Lower lobe of right lung (tissue), 2 donors: ENCODE data around the gene RHO. TPM values are rescaled to one million over a fixed set of nuclear protein-coding genes. Genes with fewer than 3 reads are reported as not detected.
"Not testable (repeated sequence)": the region's sequence is repeated elsewhere in the genome, so short reads cannot be mapped to it uniquely, and the experiment has no call there.

ENCODE experiments used
- ATAC-seq, 2 donors: fragments of 200-7000 bp; cut with Tn5 transposase; one replicate each; pipeline ENCODE4 v1.9.1; 2020 to 2022; ENCODE audit warnings: mild to moderate bottlenecking in 2 of 2, moderate library complexity in 2 of 2
- DNase-seq: peaks from one replicate; pipeline ENCODE4 v3.0.0-alpha.2; 2020
- H3K27ac ChIP-seq: fragments of 200-600 bp; one replicate; pipeline ENCODE4 v1.8.0; 2022
- H3K27me3 ChIP-seq: fragments of 200-600 bp; one replicate; pipeline ENCODE4 v1.8.0; 2022; ENCODE audit warnings: low read depth
- H3K36me3 ChIP-seq: fragments of 200-600 bp; one replicate; pipeline ENCODE4 v1.8.0; 2022; ENCODE audit warnings: mild to moderate bottlenecking
- H3K4me1 ChIP-seq: fragments of 200-600 bp; one replicate; pipeline ENCODE4 v1.8.0; 2022
- H3K4me3 ChIP-seq: fragments of 200-600 bp; one replicate; pipeline ENCODE4 v1.8.0; 2022; ENCODE audit warnings: mild to moderate bottlenecking
- H3K9me3 ChIP-seq: fragments of 200-600 bp; one replicate; pipeline ENCODE4 v1.8.0; 2022
- intact Hi-C: fragments of 100-400 bp; cut with DNase I; formaldehyde crosslinking; loops from one replicate; pipeline ENCODE4 v1.11.0; 2022
- total RNA-seq: library from RNA; stranded (reverse); fragmentation: NEBNext Ultra II Directional; extraction: Animal tissue kit (Norgen Biotek cat#: 25700); gene quantifications from one replicate; pipeline ENCODE4 v1.2.1, GENCODE V29; 2021
- TF ChIP-seq, protein P1 (sequence below): fragments of 200-600 bp; IDR thresholded peaks from one replicate; pipeline ENCODE4 v1.8.0; 2022; ENCODE audit warnings: antibody characterized with exemption, mild to moderate bottlenecking
- donor health status: DM: no; HTN: yes; CAD: no; lungs with severe emphysema.

RHO gene
- total RNA-seq, 1 donor from 2014 or later, result not detected

DNA sequence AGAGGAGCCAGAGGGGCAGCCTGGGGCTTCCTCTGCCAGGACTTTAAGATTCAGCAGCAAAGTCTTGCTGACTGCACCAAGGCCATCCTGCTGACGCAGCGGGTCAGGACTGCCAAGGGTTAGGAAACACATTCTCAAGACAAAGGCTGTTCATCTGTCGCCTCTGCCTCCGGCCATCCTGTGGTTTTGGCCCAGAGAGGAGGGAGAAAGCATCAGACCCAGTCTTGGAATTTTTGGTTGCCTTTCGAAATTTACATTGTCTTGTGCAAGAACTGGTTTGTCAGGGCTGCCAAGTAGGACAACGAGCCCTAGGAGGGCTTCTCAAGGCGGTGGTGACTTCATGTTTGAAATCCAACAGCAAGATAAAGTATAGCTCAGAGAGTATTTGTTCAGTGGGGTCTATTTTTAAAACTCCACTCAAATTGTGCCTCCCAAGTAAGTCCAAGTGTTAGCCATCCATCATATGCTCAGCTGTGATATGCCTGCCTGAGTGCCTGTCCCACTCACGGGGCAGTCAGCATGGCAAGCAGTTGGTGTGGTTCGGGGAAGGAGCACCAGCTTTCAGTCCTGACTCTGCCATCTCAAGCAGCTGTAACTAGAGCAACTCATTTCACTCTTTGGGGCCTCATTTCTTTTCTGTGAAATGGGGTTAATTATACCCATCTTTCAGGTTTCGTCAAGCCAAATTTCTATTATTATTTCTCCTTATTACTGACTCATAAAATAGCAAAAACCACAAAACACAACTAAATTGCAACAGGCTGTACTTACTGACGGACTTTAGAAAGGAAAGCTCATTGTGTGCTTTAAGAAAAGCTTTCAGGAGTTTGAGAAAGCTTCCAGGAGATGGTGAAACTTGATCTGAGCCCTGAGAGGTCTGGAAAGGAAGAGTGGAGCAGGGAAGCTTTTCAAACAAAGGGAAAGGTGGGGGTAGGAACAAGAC, 42.4 kb upstream of the RHO start:
- TF ChIP-seq, protein P1, sequence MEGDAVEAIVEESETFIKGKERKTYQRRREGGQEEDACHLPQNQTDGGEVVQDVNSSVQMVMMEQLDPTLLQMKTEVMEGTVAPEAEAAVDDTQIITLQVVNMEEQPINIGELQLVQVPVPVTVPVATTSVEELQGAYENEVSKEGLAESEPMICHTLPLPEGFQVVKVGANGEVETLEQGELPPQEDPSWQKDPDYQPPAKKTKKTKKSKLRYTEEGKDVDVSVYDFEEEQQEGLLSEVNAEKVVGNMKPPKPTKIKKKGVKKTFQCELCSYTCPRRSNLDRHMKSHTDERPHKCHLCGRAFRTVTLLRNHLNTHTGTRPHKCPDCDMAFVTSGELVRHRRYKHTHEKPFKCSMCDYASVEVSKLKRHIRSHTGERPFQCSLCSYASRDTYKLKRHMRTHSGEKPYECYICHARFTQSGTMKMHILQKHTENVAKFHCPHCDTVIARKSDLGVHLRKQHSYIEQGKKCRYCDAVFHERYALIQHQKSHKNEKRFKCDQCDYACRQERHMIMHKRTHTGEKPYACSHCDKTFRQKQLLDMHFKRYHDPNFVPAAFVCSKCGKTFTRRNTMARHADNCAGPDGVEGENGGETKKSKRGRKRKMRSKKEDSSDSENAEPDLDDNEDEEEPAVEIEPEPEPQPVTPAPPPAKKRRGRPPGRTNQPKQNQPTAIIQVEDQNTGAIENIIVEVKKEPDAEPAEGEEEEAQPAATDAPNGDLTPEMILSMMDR, result no peak
- peaks cover 50% of the 10 kb centered on the region for H3K4me1 ChIP-seq
- peak; percentile 69 to 82 for ATAC-seq
- H3K36me3 ChIP-seq, result peaks cover 10% of the 10 kb centered on the region
- H3K9me3 ChIP-seq, result no peaks in the 10 kb centered on the region
- intact Hi-C loops, result no loop called here
- no peaks in the 10 kb centered on the region for H3K27me3 ChIP-seq
- peak overlapping the region; percentile 67 for H3K27ac ChIP-seq
- DNase-seq, result peak; percentile 87
- no peak overlapping the region for H3K4me3 ChIP-seq

DNA sequence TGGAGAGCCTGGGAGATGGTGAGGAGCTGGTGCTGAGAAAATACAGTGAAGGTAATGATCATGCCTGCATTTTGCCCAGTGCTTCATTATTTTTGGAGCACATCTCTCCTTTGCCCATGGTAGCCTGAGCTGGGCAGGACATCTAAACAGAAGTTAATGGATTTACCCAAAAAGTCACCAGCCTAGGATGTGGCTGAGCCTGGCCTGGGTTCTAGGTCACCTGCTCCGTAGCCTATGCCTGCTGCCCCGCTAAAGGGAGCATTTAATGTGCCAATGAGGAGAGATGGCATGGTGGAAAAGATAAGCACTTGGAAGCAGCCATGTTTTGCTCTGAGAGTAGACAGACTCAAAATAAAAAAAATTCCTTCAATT, 41.8 kb upstream of the RHO start:
- Histone ChIP-seq H3K4me1 (peaks cover 44% of the 10 kb centered on the region), H3K36me3 (peaks cover 11% of the 10 kb centered on the region), H3K4me3 (no peak overlapping the region), H3K27ac (peak overlapping the region; percentile 67), H3K9me3 (no peaks in the 10 kb centered on the region), H3K27me3 (no peaks in the 10 kb centered on the region)
- TF ChIP-seq, protein P1, result no peak
- intact Hi-C loops, result no loop called here
- DNase-seq (no peak), ATAC-seq (no peak)

DNA sequence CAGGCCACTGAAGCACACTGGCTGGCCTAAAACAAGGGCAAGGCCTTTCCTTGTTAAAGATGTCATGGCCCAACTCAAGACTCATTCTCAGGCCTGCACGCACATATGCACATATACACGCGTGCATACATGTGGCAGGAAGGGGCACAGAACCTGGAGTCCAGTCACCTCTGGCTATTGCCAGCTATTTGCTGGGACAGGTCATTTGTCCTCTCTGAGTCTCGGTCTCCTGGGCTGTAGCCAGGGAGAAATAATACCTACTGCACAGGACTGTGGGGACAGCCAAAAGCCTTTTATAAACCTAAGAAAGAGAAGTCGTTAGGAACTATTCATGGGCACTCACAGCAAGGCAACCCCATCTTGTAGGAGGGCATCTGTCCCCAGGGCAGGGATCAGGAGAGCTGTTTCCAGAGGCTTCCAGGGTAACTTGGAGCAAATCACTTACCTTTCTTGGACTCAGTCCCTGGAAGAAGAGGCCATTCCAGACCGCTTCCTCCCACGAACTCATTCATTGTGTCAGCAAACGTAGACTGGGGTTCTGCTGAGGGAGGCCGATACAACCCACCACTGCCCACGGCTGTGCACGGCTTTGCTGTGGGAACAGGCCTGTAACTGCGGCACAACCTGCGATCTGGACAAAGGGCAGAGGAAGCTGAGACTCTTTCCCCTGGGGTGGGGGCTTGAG, 41.1 kb upstream of the RHO start:
- Histone ChIP-seq H3K27ac (no peak overlapping the region), H3K9me3 (no peaks in the 10 kb centered on the region), H3K4me1 (peaks cover 37% of the 10 kb centered on the region), H3K27me3 (no peaks in the 10 kb centered on the region), H3K4me3 (no peak overlapping the region), H3K36me3 (peaks cover 18% of the 10 kb centered on the region)
- TF ChIP-seq, protein P1, result no peak
- DNase-seq (no peak), ATAC-seq (no peak)
- intact Hi-C loops, result no loop called here

DNA sequence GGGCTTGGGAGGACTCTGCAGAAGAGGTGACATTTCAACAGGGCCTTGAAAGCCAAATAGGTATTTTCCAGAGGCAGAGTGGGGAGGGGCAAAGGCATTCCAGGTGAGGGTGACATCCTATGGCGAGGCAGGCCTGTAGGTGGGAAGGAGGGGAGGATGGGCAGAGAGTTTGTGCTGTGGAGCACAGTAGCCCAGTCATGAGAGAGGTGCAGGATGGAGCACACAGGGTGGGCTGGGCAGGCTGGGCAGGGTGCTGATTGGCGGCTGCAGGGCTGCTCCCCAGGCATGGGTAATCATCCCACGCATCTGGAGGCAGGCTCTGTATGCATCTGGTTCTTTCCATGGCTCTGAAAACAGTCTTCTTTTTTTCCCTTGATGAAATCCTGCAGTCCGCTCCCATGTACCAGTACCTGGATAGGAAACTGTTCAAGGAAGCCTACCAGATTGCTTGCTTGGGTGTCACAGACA, 40.5 kb upstream of the RHO start:
- ATAC-seq, H3K27me3 ChIP-seq, intact Hi-C loops, DNase-seq, H3K27ac ChIP-seq, H3K4me3 ChIP-seq, H3K9me3 ChIP-seq: not testable (repeated sequence)
- H3K36me3 ChIP-seq, result peaks cover 24% of the 10 kb centered on the region
- peaks cover 32% of the 10 kb centered on the region for H3K4me1 ChIP-seq

DNA sequence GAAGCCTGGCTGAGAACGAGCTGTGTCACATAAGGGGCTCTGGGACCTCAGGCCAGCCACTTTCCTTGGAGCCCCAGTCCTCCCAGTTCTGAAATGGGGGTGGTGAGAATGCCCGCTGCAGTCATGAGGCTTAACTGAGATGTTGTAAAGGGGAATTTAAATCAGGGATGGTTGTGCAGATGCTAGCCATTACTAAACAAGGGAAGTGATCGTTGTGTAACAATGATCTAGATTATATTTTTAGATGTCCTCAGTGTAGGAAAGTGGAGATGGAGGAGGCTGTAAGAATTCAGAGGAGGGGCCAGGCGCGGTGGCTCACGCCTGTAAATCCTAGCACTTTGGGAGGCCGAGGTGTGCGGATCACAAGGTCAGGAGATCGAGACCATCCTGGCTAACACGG, 39.2 kb upstream of the RHO start:
- H3K27ac ChIP-seq, result not testable (repeated sequence)
- H3K36me3 ChIP-seq, result peaks cover 22% of the 10 kb centered on the region

DNA sequence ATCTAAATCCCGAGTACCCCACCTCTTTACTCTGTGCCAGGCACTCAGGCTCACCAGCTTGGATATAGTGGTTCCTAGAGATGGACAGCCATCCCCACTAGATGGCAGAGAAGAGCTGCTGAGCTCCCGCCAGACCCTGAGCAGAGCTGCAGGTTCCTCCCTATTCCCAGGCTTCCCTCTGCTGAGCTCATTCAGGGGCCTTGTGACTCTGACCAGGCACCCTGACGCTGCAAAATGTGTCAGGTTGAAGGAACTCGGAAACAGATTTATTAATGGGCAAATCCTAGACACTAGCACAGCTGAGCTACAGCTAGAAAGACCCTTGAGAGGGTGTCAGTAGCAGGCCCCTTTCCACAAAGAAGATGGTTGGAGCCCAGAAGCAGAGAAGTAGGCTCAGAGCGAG, 38.2 kb upstream of the RHO start:
- intact Hi-C loops, result no loop called here

More for the DNA sequence above, 39.2 kb upstream of the RHO start:
- H3K4me3 ChIP-seq, DNase-seq, H3K9me3 ChIP-seq, H3K27me3 ChIP-seq, intact Hi-C loops: not testable (repeated sequence)
- peak in 1 of 2 donors; percentile 24 for ATAC-seq
- H3K4me1 ChIP-seq, result peaks cover 42% of the 10 kb centered on the region

DNA sequence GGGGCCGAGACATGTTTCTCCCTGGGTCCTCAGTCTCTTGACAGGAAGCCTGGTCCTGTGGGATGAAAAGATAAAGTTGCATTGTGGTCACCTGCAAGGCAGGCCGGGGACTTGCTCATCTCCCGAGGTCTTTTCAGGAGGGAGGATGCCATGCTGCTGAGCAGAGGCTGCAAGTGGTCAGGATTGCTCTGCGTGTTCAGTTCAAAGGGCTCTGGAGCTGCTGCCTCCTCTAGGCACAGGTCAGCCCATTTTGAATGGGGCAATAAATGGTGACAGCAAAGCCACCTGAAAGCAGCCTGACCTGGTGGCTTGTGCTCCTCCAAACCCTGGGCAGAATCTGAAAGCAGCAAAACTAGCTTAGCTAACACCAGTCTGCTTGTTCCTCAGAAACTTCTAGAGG, 37.4 kb upstream of the RHO start:
- H3K4me3 ChIP-seq, H3K9me3 ChIP-seq, intact Hi-C loops, ATAC-seq, H3K27me3 ChIP-seq, DNase-seq: not testable (repeated sequence)
- Histone ChIP-seq H3K36me3 (peaks cover 24% of the 10 kb centered on the region), H3K27ac (peak overlapping the region; percentile 76), H3K4me1 (peaks cover 37% of the 10 kb centered on the region)

More for the DNA sequence above, 38.2 kb upstream of the RHO start:
- DNase-seq (peak; percentile 83), ATAC-seq (peak; percentile 90 to 91)
- TF ChIP-seq, protein P1, result peak; percentile 84
- no peaks in the 10 kb centered on the region for H3K27me3 ChIP-seq
- H3K9me3 ChIP-seq, result no peaks in the 10 kb centered on the region
- peak overlapping the region; percentile 76 for H3K27ac ChIP-seq
- H3K36me3 ChIP-seq, result peaks cover 19% of the 10 kb centered on the region
- H3K4me1 ChIP-seq, result peaks cover 38% of the 10 kb centered on the region
- no peak overlapping the region for H3K4me3 ChIP-seq
